ENCODE data around the gene URGCP.

GRCh38 chr7:43921423-43921822 lies 15.0 kb upstream of the URGCP start:
- TF ChIP-seq EZH2phosphoT487 (IDR thresholded peaks at IDR 0.05; ENCODE audit: borderline replicate concordance) (no peak), POLR2A (IDR thresholded peaks at IDR 0.05; ENCODE audit: borderline replicate concordance, extremely low read depth, insufficient read depth, insufficient read length) (no peak)

Data from HCT116 (cell line).